ENCODE data around the gene OGG1. TPM values are rescaled to one million over a fixed set of nuclear protein-coding genes. Genes with fewer than 3 reads are reported as not detected.

Gene OGG1
- total and polyA plus RNA-seq, 10 of the 15 experiments (the other 5 are each of a cell fraction or from before 2014, with no cell fraction given) = 4.8 to 38.8 (median 27.2) TPM

DNA sequence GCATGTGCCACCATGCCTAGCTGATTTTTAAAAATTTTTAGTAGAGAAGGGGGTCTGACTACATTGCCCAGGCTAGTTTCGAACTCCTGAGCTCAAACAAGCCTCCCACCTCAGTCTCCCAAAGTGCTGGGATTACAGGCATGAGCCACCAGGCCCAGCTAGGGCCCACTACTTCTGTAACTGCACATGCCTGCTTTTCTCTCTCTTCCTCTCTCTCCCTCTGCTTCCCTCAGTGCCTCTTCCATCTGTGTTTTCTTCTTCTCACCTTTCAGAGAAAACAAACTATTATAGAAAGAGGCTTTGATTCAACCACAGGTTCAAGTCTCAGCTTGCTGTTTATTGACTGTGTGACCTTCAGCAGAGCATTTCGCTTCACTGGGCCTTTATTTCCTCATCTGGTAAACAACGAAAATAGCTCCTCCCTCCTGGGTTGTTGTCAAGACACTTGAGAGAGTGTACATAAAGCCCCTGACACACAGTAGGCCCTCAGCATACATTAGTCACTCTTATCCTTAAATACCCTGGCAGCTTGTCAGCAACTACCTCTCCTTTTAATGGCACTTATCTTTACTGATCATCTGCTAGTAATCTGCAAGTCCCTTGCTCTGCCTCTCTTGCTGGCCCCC is 32.3 kb downstream of the OGG1 start (continued):
- TF ChIP-seq ZNF592 (IDR thresholded peaks at IDR 0.05) (no peak), BCL11A (IDR thresholded peaks at IDR 0.05; ENCODE audit: low read depth, low read length) (no peak), CBFB (IDR thresholded peaks at IDR 0.05; ENCODE audit: low read depth) (no peak), EZH2 (IDR thresholded peaks at IDR 0.05; ENCODE audit: borderline replicate concordance, control insufficient read depth, low read depth, low read length) (no peak), ZNF207 (IDR thresholded peaks at IDR 0.05; ENCODE audit: borderline replicate concordance) (no peak)

DNA sequence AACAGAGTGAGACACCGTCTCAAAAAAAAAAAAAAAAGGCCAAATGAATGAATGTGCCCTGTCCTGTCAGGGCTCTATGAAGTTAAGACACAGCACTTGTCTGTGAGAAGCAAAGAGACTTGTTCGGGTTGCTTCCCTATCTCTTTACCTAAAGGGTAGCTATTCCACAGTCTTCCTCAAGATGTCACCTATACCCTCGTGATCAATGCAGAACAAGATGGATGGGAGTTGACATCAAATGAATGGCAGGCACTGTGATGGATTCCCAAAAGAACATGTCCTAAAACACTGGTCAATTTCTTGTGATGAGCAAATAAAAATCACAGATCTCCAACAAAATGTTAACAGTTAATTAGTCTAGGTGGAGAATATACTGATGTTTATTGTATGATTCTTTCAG is 33.0 kb downstream of the OGG1 start:
- peaks cover 31% of the 10 kb centered on the region for H3K4me1 ChIP-seq (ENCODE audit: control insufficient read depth, insufficient read depth, low read length)
- POLR2A ChIA-PET = interaction anchor here (0.7 to 1.8 kb wide), 6 partner anchors 10 to 280 kb away, joined by 4 to 9 read pairs (median 4); partner anchors contain the start of genes ARPC4, CAMK1 and TADA3
- 0% methylated on average over 3 of the region's 3 CpGs for WGBS (ENCODE audit: insufficient coverage, insufficient replicate concordance, low lambda C conversion rate, missing lambda C conversion rate)
- H3K79me2 ChIP-seq (ENCODE audit: control insufficient read depth, insufficient read depth, low read length) = no peaks in the 10 kb centered on the region
- peak; percentile 43; the same call in 2 of the 3 replicates for ATAC-seq
- H3K4me3 ChIP-seq = no peak overlapping the region
- no peak overlapping the region for H3K9ac ChIP-seq (ENCODE audit: control insufficient read depth, insufficient read depth, low read length)
- no peak overlapping the region for H3K27ac ChIP-seq (ENCODE audit: control insufficient read depth, insufficient read depth)
- RAD21 ChIA-PET (ENCODE audit: unreplicated experiment) = interaction anchor here (0.6 to 1.9 kb wide), 9 partner anchors 10 to 692 kb away, joined by 3 to 6 read pairs (median 3); partner anchors contain the start of genes ARPC4 and TTLL3
- no peak overlapping the region for H2AFZ ChIP-seq (ENCODE audit: control insufficient read depth, low read depth, low read length)
- H3K27me3 ChIP-seq (replicated peaks in 1 of 2; ENCODE audit: control insufficient read depth in 2 of 2, insufficient read depth in 2 of 2, low read length in 1 of 2) = no peaks in the 10 kb centered on the region
- SMC1A ChIA-PET (ENCODE audit: uncharacterized antibody, unreplicated experiment) = interaction anchor here (1.2 kb wide), 1 partner anchor 149 kb away, joined by 7 read pairs; no protein-coding TSS in a partner anchor
- intact Hi-C loops (cut with micrococcal nuclease; ENCODE audit: unreplicated experiment) (no loop called here), in situ Hi-C loops (cut with MboI) (no loop called here)
- no peak for FAIRE-seq
- peaks cover 3 to 7% of the 10 kb centered on the region in 2 experiments; a peak in 2 of 4 replicates for H3K36me3 ChIP-seq (ENCODE audit: control insufficient read depth in 2 of 2, insufficient read depth in 2 of 2, low read length in 1 of 2)
- no peak for DNase-seq (ENCODE audit: low read depth, low spot score)
- H4K20me1 ChIP-seq (ENCODE audit: control insufficient read depth, insufficient read depth) = no peaks in the 10 kb centered on the region
- no peak overlapping the region for H3K4me2 ChIP-seq (ENCODE audit: control insufficient read depth, insufficient read depth)
- CTCF ChIA-PET = interaction anchor here (1.0 to 4.0 kb wide), 5 partner anchors 8 to 150 kb away, joined by 3 to 15 read pairs (median 5); partner anchors contain the start of genes CRELD1 and OGG1
- H3K9me3 ChIP-seq (replicated peaks; ENCODE audit: control insufficient read depth, insufficient read depth, low read length) = no peaks in the 10 kb centered on the region
- no TSS peak for BruUV-seq (replicated peaks)
- TF ChIP-seq YY1 (IDR thresholded peaks at IDR 0.05; ENCODE audit: low read depth, low read length) (peak; percentile 63), NBN (IDR thresholded peaks at IDR 0.05) (no peak), BRCA1 (IDR thresholded peaks at IDR 0.05; ENCODE audit: low read depth, low read length) (no peak), RAD21 (IDR thresholded peaks at IDR 0.05; ENCODE audit: insufficient read depth, low read depth, low read length) (peak; percentile 64), SMARCA5 (IDR thresholded peaks at IDR 0.05) (no peak)
- TF ChIP-seq, protein P1, sequence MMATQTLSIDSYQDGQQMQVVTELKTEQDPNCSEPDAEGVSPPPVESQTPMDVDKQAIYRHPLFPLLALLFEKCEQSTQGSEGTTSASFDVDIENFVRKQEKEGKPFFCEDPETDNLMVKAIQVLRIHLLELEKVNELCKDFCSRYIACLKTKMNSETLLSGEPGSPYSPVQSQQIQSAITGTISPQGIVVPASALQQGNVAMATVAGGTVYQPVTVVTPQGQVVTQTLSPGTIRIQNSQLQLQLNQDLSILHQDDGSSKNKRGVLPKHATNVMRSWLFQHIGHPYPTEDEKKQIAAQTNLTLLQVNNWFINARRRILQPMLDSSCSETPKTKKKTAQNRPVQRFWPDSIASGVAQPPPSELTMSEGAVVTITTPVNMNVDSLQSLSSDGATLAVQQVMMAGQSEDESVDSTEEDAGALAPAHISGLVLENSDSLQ (IDR thresholded peaks at IDR 0.05) = peak; percentile 82
- TF ChIP-seq, protein P2, sequence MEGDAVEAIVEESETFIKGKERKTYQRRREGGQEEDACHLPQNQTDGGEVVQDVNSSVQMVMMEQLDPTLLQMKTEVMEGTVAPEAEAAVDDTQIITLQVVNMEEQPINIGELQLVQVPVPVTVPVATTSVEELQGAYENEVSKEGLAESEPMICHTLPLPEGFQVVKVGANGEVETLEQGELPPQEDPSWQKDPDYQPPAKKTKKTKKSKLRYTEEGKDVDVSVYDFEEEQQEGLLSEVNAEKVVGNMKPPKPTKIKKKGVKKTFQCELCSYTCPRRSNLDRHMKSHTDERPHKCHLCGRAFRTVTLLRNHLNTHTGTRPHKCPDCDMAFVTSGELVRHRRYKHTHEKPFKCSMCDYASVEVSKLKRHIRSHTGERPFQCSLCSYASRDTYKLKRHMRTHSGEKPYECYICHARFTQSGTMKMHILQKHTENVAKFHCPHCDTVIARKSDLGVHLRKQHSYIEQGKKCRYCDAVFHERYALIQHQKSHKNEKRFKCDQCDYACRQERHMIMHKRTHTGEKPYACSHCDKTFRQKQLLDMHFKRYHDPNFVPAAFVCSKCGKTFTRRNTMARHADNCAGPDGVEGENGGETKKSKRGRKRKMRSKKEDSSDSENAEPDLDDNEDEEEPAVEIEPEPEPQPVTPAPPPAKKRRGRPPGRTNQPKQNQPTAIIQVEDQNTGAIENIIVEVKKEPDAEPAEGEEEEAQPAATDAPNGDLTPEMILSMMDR (IDR thresholded peaks at IDR 0.05 in 2 of 3, conservative IDR thresholded peaks at IDR 0.05 in 1 of 3; ENCODE audit: control insufficient read depth in 2 of 3, extremely low read depth in 1 of 3, insufficient read depth in 1 of 3, low read depth in 3 of 3, low read length in 3 of 3) = peak; percentile 31 to 55 (median 52); a peak in 4 of 6 replicates
- TF ChIP-seq, protein P3, sequence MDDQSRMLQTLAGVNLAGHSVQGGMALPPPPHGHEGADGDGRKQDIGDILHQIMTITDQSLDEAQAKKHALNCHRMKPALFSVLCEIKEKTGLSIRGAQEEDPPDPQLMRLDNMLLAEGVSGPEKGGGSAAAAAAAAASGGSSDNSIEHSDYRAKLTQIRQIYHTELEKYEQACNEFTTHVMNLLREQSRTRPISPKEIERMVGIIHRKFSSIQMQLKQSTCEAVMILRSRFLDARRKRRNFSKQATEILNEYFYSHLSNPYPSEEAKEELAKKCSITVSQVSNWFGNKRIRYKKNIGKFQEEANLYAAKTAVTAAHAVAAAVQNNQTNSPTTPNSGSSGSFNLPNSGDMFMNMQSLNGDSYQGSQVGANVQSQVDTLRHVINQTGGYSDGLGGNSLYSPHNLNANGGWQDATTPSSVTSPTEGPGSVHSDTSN (IDR thresholded peaks at IDR 0.05; ENCODE audit: insufficient replicate concordance, low read depth, low read length) = peak; percentile 17

Data from GM12878 (cell line).